HL-60 (cell line): ENCODE data around the gene ABCG1.
A peak's percentile ranks its signal among the peaks of the same experiment; 100 is the strongest.

Experiments used
- DNase-seq, 2 experiments: peaks; one replicate each; pipeline ENCODE4 v3.0.0-alpha.2; 2010 to 2020; ENCODE audit warnings: low read depth in 1 of 2, low spot score in 1 of 2
- H3K27ac ChIP-seq: fragments of 250-450 bp; sonication (Bioruptor Pico); replicated peaks from 2 replicates; pipeline ENCODE4 v1.5.1; 2020; ENCODE audit warnings: mild to moderate bottlenecking, moderate library complexity
- H3K27me3 ChIP-seq: fragments of 250-450 bp; sonication (Bioruptor Pico); 2 replicates; pipeline ENCODE4 v1.5.1; 2021; ENCODE audit warnings: mild to moderate bottlenecking, moderate library complexity; ENCODE audit not compliant: insufficient read depth, poor library complexity, severe bottlenecking
- H3K4me3 ChIP-seq: replicated peaks from 2 replicates; pipeline ENCODE4 v1.5.1; 2011; ENCODE audit warnings: mild to moderate bottlenecking, control low read depth, low read length; ENCODE audit not compliant: insufficient read depth
- CTCF ChIP-seq: IDR thresholded peaks from one replicate; pipeline ENCODE4 v1.5.1; 2011; ENCODE audit warnings: low read length, control low read depth, inconsistent platforms; ENCODE audit not compliant: insufficient read depth
- GABPA ChIP-seq: IDR thresholded peaks from 2 replicates; pipeline ENCODE4 v1.6.1; 2012; ENCODE audit warnings: low read depth
- POLR2AphosphoS5 ChIP-seq: IDR thresholded peaks from 2 replicates; pipeline ENCODE4 v1.6.1; 2012; ENCODE audit warnings: low read depth
- REST ChIP-seq: IDR thresholded peaks from 2 replicates; pipeline ENCODE4 v1.6.1; 2012; ENCODE audit warnings: low read depth; ENCODE audit not compliant: insufficient replicate concordance
- SPI1 ChIP-seq: IDR thresholded peaks from 2 replicates; pipeline ENCODE4 v1.6.1; 2012; ENCODE audit warnings: low read depth, mild to moderate bottlenecking, borderline replicate concordance

Gene ABCG1

GRCh38 chr21:42337830-42338728 is 119.1 kb downstream of the ABCG1 start:
- DNase-seq, result peak; percentile 11 to 57
- no peak for TF ChIP-seq GABPA
- no peak for TF ChIP-seq REST
- TF ChIP-seq CTCF, result peak; percentile 25
- Histone ChIP-seq H3K27ac (no peak overlapping the region), H3K27me3 (no peaks in the 10 kb centered on the region), H3K4me3 (no peak overlapping the region)

GRCh38 chr21:42338729-42339715 is 120.1 kb downstream of the ABCG1 start:
- H3K27me3 ChIP-seq, result no peaks in the 10 kb centered on the region
- H3K27ac ChIP-seq, result no peak overlapping the region
- TF ChIP-seq SPI1 (no peak), REST (no peak), POLR2AphosphoS5 (no peak), CTCF (no peak), GABPA (no peak)
- DNase-seq, result no peak
- H3K4me3 ChIP-seq, result no peak overlapping the region

GRCh38 chr21:42340187-42341050 is 121.5 kb downstream of the ABCG1 start:
- no peak overlapping the region for H3K27ac ChIP-seq
- no peak for DNase-seq
- no peaks in the 10 kb centered on the region for H3K27me3 ChIP-seq
- no peak overlapping the region for H3K4me3 ChIP-seq
- TF ChIP-seq GABPA, result no peak
- TF ChIP-seq CTCF, result no peak
- no peak for TF ChIP-seq SPI1
- TF ChIP-seq POLR2AphosphoS5, result no peak
- no peak for TF ChIP-seq REST
